Measurements from ENCODE around the gene GPHB5. TPM values are rescaled to one million over a fixed set of nuclear protein-coding genes. Genes with fewer than 3 reads are reported as not detected.

GPHB5 gene
- total RNA-seq, 2 experiments from 2014 or later, result not detected

- Mint-ChIP-seq H3K27me3 (peaks cover 10% of the 10 kb centered on the region), H3K9me3 (no peaks in the 10 kb centered on the region), H3K36me3 (ENCODE audit: low read depth) (no peaks in the 10 kb centered on the region), H3K4me3 (no peak overlapping the region), H3K27ac (peak overlapping the region; percentile 10), H3K4me1 (ENCODE audit: low read depth) (peaks cover 14% of the 10 kb centered on the region)
- intact Hi-C loops (cut with micrococcal nuclease), result no loop called here
- DNase-seq, result peak; percentile 25
- ATAC-seq, result peak; percentile 65
- no peak for TF ChIP-seq CTCF (IDR thresholded peaks at IDR 0.05)
- CTCF ChIA-PET, result no interaction called here
- POLR2A ChIA-PET, result no interaction called here
Observed at GRCh38 chr14:63296060-63296563, 22.6 kb downstream of the GPHB5 start.

- peaks cover 14% of the 10 kb centered on the region for H3K4me1 Mint-ChIP-seq (ENCODE audit: low read depth)
- intact Hi-C loops (cut with micrococcal nuclease), result no loop called here
- peaks cover 12% of the 10 kb centered on the region for H3K27me3 Mint-ChIP-seq
- ATAC-seq, result no peak
- peak overlapping the region; percentile 18 for H3K27ac Mint-ChIP-seq
- H3K4me3 Mint-ChIP-seq, result peak overlapping the region; percentile 20
- TF ChIP-seq CTCF (IDR thresholded peaks at IDR 0.05), result no peak
- no peaks in the 10 kb centered on the region for H3K36me3 Mint-ChIP-seq (ENCODE audit: low read depth)
- H3K9me3 Mint-ChIP-seq, result no peaks in the 10 kb centered on the region
- CTCF ChIA-PET, result interaction anchor here (1.5 kb wide), 1 partner anchor 18 kb away, joined by 4 read pairs; no protein-coding TSS in a partner anchor
- POLR2A ChIA-PET, result no interaction called here
- DNase-seq, result no peak
Observed at GRCh38 chr14:63295231-63295685, 23.5 kb downstream of the GPHB5 start.

GRCh38 chr14:63292805-63293204 is 25.9 kb downstream of the GPHB5 start:
- H3K4me1 Mint-ChIP-seq (ENCODE audit: low read depth), result peaks cover 14% of the 10 kb centered on the region
- TF ChIP-seq CTCF (IDR thresholded peaks at IDR 0.05), result no peak
- no peak overlapping the region for H3K4me3 Mint-ChIP-seq
- H3K27ac Mint-ChIP-seq, result no peak overlapping the region
- ChIA-PET POLR2A (no interaction called here), CTCF (interaction anchor here (1.1 kb wide), 1 partner anchor 9 kb away, joined by 5 read pairs; no protein-coding TSS in a partner anchor)
- peaks cover 10% of the 10 kb centered on the region for H3K27me3 Mint-ChIP-seq
- DNase-seq (no peak), ATAC-seq (no peak)
- H3K36me3 Mint-ChIP-seq (ENCODE audit: low read depth), result no peaks in the 10 kb centered on the region
- H3K9me3 Mint-ChIP-seq, result no peaks in the 10 kb centered on the region
- intact Hi-C loops (cut with micrococcal nuclease), result no loop called here

GRCh38 chr14:63290741-63291430 is 27.8 kb downstream of the GPHB5 start:
- Mint-ChIP-seq H3K36me3 (ENCODE audit: low read depth) (no peaks in the 10 kb centered on the region), H3K4me1 (ENCODE audit: low read depth) (peaks cover 7% of the 10 kb centered on the region), H3K27ac (no peak overlapping the region), H3K4me3 (no peak overlapping the region), H3K9me3 (no peaks in the 10 kb centered on the region), H3K27me3 (peaks cover 10% of the 10 kb centered on the region)
- TF ChIP-seq CTCF (IDR thresholded peaks at IDR 0.05), result no peak
- intact Hi-C loops (cut with micrococcal nuclease), result no loop called here
- CTCF ChIA-PET, result no interaction called here
- DNase-seq, result no peak
- POLR2A ChIA-PET, result no interaction called here
- ATAC-seq, result no peak

- Mint-ChIP-seq H3K27ac (no peak overlapping the region), H3K27me3 (peaks cover 4% of the 10 kb centered on the region), H3K4me3 (no peak overlapping the region), H3K9me3 (no peaks in the 10 kb centered on the region), H3K36me3 (ENCODE audit: low read depth) (no peaks in the 10 kb centered on the region), H3K4me1 (ENCODE audit: low read depth) (no peaks in the 10 kb centered on the region)
- intact Hi-C loops (cut with micrococcal nuclease), result no loop called here
- POLR2A ChIA-PET, result no interaction called here
- DNase-seq (no peak), ATAC-seq (no peak)
- CTCF ChIA-PET, result no interaction called here
- TF ChIP-seq CTCF (IDR thresholded peaks at IDR 0.05), result no peak
Observed at GRCh38 chr14:63288853-63289252, 29.9 kb downstream of the GPHB5 start.
